GM10847 (cell line): Measurements from ENCODE around the gene NCLN.

Source experiments
- POLR2A ChIP-seq: IDR thresholded peaks from 2 replicates; pipeline ENCODE4 v1.6.1; 2011; ENCODE audit not compliant: insufficient read length; ENCODE audit errors: extremely low read depth

NCLN gene

GRCh38 chr19:3248728-3249326 lies 63.1 kb downstream of the NCLN start:
- TF ChIP-seq POLR2A, result no peak

DNA sequence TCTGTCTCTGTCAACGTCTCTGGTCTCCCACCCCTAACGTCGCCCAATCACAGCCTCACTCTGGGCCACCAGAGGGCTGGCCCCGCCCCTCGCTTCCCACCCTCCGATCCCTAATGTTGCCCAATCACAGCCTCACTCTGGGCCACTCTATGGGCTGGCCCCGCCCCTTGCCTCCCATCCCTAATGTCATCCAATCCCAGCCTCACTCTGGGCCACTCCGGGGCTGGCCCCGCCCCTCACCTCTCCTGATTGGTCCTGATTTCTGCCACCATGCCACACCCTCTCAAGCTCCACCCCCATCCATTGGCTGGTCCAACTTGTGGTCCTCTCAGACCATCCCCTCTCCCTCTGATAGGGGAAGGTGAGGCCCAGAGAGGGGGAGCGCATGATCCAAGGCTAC lies 63.7 kb downstream of the NCLN start:
- no peak for TF ChIP-seq POLR2A

DNA sequence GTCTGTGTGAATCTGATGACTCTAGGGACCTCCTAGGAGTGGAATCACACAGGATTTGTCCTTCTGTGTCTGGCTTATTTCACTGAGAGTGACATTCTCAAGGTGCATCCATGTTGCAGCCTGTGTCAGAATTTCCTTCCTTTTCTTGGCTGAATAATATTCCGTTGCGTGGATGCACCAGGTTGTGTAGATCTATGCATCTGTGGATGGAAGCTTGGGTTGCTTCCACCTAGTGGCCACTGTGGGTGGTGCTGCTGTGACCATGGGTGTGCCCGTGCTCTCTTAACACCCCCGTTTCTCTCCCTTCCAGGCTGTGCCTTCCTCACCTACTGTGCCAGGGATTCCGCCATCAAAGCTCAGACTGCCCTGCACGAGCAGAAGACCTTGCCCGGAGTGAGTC lies 64.9 kb downstream of the NCLN start:
- no peak for TF ChIP-seq POLR2A

GRCh38 chr19:3251229-3251628 lies 65.5 kb downstream of the NCLN start:
- no peak for TF ChIP-seq POLR2A

- no peak for TF ChIP-seq POLR2A
Measured at GRCh38 chr19:3252650-3253049, 66.9 kb downstream of the NCLN start.

GRCh38 chr19:3253270-3253669 lies 67.5 kb downstream of the NCLN start:
- TF ChIP-seq POLR2A, result no peak

DNA sequence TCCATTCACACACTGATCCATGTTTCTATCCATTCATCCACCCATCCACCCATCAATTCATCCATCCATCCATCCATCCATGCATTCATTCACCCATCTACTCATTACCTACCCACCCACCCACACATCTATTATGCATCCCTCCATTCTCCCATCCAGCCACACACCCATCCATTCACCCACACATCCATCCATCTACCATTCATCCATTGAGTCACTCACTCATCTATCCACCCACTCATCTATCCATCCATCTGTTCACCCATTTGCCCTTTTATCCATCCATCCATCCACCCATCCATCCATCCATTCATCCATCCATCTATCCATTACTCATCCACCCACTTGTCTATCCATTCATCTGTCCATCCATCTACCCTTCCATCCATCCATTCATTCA lies 68.8 kb downstream of the NCLN start:
- no peak for TF ChIP-seq POLR2A

- TF ChIP-seq POLR2A, result no peak
Measured at GRCh38 chr19:3257071-3257470, 71.3 kb downstream of the NCLN start.
